ENCODE measurements around the gene NKX6-2. TPM values are rescaled to one million over a fixed set of nuclear protein-coding genes. Genes with fewer than 3 reads are reported as not detected.
"Not testable (repeated sequence)": the region's sequence is repeated elsewhere in the genome, so short reads cannot be mapped to it uniquely, and the experiment has no call there.

Gene NKX6-2
- total and polyA plus RNA-seq, 4 donors, result 0.06 to 0.11 TPM; not detected in 2

DNA sequence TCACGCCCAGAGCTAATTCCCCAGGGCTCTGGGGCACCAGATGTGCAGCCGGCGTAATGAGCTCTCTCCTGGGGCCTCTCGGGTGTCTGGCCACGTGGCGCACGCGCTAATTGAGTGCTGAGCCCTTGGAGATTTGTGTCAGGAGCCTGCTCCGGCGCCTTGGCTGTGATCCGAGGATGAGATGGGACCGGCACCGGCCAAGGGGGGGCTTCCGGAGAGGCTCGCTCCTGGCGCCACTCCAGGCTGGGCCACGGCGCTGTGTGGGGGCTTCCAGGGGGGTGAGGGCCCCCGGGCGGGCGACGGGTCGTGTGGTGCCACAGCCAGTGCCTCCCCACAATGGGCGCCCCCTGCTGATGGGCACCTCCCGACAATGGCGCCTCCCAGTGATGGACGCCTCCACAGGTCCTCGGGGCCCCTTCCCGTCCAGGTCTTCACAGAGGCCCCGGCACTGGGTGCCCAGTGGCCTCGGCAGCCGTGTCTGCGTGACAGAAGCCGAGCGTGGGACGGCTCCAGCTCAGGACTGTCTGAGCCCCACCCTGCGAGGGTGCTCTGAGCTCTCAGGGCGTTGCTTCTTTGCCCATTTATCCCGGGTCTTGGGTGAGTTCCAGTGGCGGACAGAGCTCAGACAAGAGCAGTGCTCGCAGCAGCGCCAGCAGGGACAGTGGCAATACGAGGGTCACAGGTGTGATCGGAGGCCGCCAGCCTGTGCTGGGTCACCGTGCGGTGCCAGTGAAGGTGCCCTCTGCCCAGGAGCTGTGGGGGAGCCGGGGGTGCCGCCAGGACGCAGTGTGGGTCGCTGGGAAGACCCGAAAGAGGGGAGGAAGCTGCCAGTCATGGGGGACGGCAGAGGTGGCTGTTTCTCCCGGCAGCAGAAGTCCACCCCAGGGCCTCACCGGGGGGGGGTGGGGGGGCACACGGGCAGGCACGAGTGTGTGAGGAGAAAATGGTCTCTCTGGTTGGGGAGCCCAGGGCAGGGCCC, 8.2 kb upstream of the NKX6-2 start:
- WGBS, 2 donors, result 62 to 68% methylated on average over 57 of the region's 57 CpGs
- Histone ChIP-seq H3K9me3 (ENCODE audit: control insufficient read depth in 4 of 4, insufficient read depth in 3 of 4, low read length in 3 of 4) (peaks cover 0 to 2% (median 0%) of the 10 kb centered on the region in 4 donors), H3K4me1 (ENCODE audit: control insufficient read depth in 5 of 5, insufficient read depth in 5 of 5, low read length in 5 of 5) (no peaks in the 10 kb centered on the region), H3K36me3 (ENCODE audit: control insufficient read depth in 4 of 4, insufficient read depth in 4 of 4, low read length in 4 of 4) (no peaks in the 10 kb centered on the region), H3K4me3 (no peak overlapping the region), H3K27me3 (ENCODE audit: control insufficient read depth in 3 of 3, insufficient read depth in 3 of 3, low read length in 2 of 3) (peaks cover 4 to 33% (median 7%) of the 10 kb centered on the region in 3 donors), H3K27ac (ENCODE audit: low read depth in 1 of 2, low read length in 1 of 2) (no peak overlapping the region), H3K9ac (ENCODE audit: insufficient read depth in 1 of 2, low read length in 2 of 2) (no peak overlapping the region)
- ATAC-seq (ENCODE audit: insufficient read depth, low FRiP score), result no peak
- DNase-seq, result no peak
- TF ChIP-seq, protein P1, sequence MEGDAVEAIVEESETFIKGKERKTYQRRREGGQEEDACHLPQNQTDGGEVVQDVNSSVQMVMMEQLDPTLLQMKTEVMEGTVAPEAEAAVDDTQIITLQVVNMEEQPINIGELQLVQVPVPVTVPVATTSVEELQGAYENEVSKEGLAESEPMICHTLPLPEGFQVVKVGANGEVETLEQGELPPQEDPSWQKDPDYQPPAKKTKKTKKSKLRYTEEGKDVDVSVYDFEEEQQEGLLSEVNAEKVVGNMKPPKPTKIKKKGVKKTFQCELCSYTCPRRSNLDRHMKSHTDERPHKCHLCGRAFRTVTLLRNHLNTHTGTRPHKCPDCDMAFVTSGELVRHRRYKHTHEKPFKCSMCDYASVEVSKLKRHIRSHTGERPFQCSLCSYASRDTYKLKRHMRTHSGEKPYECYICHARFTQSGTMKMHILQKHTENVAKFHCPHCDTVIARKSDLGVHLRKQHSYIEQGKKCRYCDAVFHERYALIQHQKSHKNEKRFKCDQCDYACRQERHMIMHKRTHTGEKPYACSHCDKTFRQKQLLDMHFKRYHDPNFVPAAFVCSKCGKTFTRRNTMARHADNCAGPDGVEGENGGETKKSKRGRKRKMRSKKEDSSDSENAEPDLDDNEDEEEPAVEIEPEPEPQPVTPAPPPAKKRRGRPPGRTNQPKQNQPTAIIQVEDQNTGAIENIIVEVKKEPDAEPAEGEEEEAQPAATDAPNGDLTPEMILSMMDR (IDR thresholded peaks at IDR 0.05; ENCODE audit: control extremely low read depth, extremely low read depth), result no peak

GRCh38 chr10:132793213-132793612, 7.3 kb upstream of the NKX6-2 start:
- Histone ChIP-seq H3K36me3 (ENCODE audit: control insufficient read depth in 4 of 4, insufficient read depth in 4 of 4, low read length in 4 of 4) (no peaks in the 10 kb centered on the region), H3K27ac (ENCODE audit: low read depth in 1 of 2, low read length in 1 of 2) (no peak overlapping the region), H3K4me1 (ENCODE audit: control insufficient read depth in 5 of 5, insufficient read depth in 5 of 5, low read length in 5 of 5) (no peaks in the 10 kb centered on the region), H3K9ac (ENCODE audit: insufficient read depth in 1 of 2, low read length in 2 of 2) (no peak overlapping the region), H3K4me3 (no peak overlapping the region), H3K9me3 (ENCODE audit: control insufficient read depth in 4 of 4, insufficient read depth in 3 of 4, low read length in 3 of 4) (peaks cover 0 to 2% (median 0%) of the 10 kb centered on the region in 4 donors), H3K27me3 (ENCODE audit: control insufficient read depth in 3 of 3, insufficient read depth in 3 of 3, low read length in 2 of 3) (peaks cover 4 to 38% (median 16%) of the 10 kb centered on the region in 3 donors)
- TF ChIP-seq, protein P1 (IDR thresholded peaks at IDR 0.05; ENCODE audit: control extremely low read depth, extremely low read depth), result no peak
- WGBS, 2 donors, result 87 to 89% methylated on average over 9 of the region's 9 CpGs
- ATAC-seq (ENCODE audit: insufficient read depth, low FRiP score) (no peak), DNase-seq (no peak)

GRCh38 chr10:132792796-132793195, 6.8 kb upstream of the NKX6-2 start:
- Histone ChIP-seq H3K36me3 (ENCODE audit: control insufficient read depth in 4 of 4, insufficient read depth in 4 of 4, low read length in 4 of 4) (no peaks in the 10 kb centered on the region), H3K9ac (ENCODE audit: insufficient read depth in 1 of 2, low read length in 2 of 2) (no peak overlapping the region), H3K9me3 (ENCODE audit: control insufficient read depth in 4 of 4, insufficient read depth in 3 of 4, low read length in 3 of 4) (peaks cover 0 to 2% (median 0%) of the 10 kb centered on the region in 4 donors), H3K27me3 (ENCODE audit: control insufficient read depth in 3 of 3, insufficient read depth in 3 of 3, low read length in 2 of 3) (peaks cover 4 to 38% (median 21%) of the 10 kb centered on the region in 3 donors), H3K27ac (ENCODE audit: low read depth in 1 of 2, low read length in 1 of 2) (no peak overlapping the region), H3K4me3 (no peak overlapping the region), H3K4me1 (ENCODE audit: control insufficient read depth in 5 of 5, insufficient read depth in 5 of 5, low read length in 5 of 5) (peaks cover 0 to 3% (median 0%) of the 10 kb centered on the region in 5 donors)
- no peak for ATAC-seq (ENCODE audit: insufficient read depth, low FRiP score)
- TF ChIP-seq, protein P1 (IDR thresholded peaks at IDR 0.05; ENCODE audit: control extremely low read depth, extremely low read depth), result no peak
- no peak for DNase-seq
- WGBS, 2 donors, result 83 to 90% methylated on average over 17 of the region's 17 CpGs

GRCh38 chr10:132792099-132792498, 6.2 kb upstream of the NKX6-2 start:
- H3K4me3 ChIP-seq; H3K27ac ChIP-seq (ENCODE audit: low read depth in 1 of 2, low read length in 1 of 2); ATAC-seq (ENCODE audit: insufficient read depth, low FRiP score); H3K9me3 ChIP-seq (ENCODE audit: control insufficient read depth in 4 of 4, insufficient read depth in 3 of 4, low read length in 3 of 4); H3K4me1 ChIP-seq (ENCODE audit: control insufficient read depth in 5 of 5, insufficient read depth in 5 of 5, low read length in 5 of 5); H3K36me3 ChIP-seq (ENCODE audit: control insufficient read depth in 4 of 4, insufficient read depth in 4 of 4, low read length in 4 of 4); H3K9ac ChIP-seq (ENCODE audit: insufficient read depth in 1 of 2, low read length in 2 of 2); DNase-seq: not testable (repeated sequence)
- peaks cover 4 to 34% (median 26%) of the 10 kb centered on the region in 3 donors for H3K27me3 ChIP-seq (ENCODE audit: control insufficient read depth in 3 of 3, insufficient read depth in 3 of 3, low read length in 2 of 3)
- WGBS, 2 donors, result 94 to 96% methylated on average over 27 to 33 of the region's 33 CpGs

Data from lung (tissue), 12 donors.